LNCaP clone FGC (cell line): ENCODE data around the gene ARHGEF16.

Experiments
- DNase-seq: peaks from one replicate; pipeline ENCODE4 v3.0.0-alpha.2; 2011; ENCODE audit warnings: low read depth
- H3K4me3 ChIP-seq: 2 replicates; pipeline ENCODE4 v1.5.1; 2011; ENCODE audit warnings: mild to moderate bottlenecking, low read depth, low read length, control low read depth
- TF ChIP-seq, protein P1 (sequence below): IDR thresholded peaks from 2 replicates; pipeline ENCODE4 v1.5.1; 2012; ENCODE audit warnings: mild to moderate bottlenecking; ENCODE audit not compliant: control insufficient read depth, insufficient read depth; ENCODE audit errors: extremely low read depth

Gene ARHGEF16

GRCh38 chr1:3433076-3433475, 21.4 kb upstream of the ARHGEF16 start:
- H3K4me3 ChIP-seq = no peak overlapping the region
- TF ChIP-seq, protein P1, sequence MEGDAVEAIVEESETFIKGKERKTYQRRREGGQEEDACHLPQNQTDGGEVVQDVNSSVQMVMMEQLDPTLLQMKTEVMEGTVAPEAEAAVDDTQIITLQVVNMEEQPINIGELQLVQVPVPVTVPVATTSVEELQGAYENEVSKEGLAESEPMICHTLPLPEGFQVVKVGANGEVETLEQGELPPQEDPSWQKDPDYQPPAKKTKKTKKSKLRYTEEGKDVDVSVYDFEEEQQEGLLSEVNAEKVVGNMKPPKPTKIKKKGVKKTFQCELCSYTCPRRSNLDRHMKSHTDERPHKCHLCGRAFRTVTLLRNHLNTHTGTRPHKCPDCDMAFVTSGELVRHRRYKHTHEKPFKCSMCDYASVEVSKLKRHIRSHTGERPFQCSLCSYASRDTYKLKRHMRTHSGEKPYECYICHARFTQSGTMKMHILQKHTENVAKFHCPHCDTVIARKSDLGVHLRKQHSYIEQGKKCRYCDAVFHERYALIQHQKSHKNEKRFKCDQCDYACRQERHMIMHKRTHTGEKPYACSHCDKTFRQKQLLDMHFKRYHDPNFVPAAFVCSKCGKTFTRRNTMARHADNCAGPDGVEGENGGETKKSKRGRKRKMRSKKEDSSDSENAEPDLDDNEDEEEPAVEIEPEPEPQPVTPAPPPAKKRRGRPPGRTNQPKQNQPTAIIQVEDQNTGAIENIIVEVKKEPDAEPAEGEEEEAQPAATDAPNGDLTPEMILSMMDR = no peak
- DNase-seq = no peak

DNA sequence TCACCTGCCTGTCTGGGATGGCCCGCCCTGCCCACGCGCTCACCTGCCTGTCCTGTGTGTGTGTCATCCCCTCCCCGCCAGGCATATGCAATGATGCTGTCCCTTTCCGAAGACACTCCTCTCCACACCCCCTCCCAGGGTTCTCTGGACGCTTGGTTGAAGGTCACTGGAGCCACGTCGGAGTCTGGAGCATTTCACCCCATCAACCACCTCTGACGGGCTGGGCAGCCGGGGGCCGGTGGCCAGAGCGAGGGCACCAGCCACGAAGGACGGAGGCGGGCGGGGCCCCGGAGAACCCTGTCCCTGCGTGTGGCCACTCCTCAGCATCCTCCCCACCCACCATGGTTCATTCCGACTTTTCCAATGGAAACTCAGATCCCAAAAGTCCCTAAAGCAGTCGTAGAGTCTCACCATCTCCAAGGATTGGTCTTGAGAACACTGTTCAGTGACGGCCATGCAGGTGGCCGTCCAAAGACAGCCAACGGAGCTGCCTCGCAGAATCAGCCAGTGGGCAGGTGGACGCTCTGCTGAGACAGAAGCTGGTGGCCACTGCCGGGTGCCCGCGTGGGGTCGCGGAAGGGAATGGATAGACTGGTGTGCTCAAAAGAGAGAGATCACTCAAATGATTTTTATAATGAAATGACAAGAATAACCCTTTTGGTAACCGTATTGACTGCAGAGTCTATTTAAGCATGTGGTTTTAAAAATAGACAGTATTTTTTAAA, 20.7 kb upstream of the ARHGEF16 start:
- no peak overlapping the region for H3K4me3 ChIP-seq
- TF ChIP-seq, protein P1 = no peak
- DNase-seq = no peak

DNA sequence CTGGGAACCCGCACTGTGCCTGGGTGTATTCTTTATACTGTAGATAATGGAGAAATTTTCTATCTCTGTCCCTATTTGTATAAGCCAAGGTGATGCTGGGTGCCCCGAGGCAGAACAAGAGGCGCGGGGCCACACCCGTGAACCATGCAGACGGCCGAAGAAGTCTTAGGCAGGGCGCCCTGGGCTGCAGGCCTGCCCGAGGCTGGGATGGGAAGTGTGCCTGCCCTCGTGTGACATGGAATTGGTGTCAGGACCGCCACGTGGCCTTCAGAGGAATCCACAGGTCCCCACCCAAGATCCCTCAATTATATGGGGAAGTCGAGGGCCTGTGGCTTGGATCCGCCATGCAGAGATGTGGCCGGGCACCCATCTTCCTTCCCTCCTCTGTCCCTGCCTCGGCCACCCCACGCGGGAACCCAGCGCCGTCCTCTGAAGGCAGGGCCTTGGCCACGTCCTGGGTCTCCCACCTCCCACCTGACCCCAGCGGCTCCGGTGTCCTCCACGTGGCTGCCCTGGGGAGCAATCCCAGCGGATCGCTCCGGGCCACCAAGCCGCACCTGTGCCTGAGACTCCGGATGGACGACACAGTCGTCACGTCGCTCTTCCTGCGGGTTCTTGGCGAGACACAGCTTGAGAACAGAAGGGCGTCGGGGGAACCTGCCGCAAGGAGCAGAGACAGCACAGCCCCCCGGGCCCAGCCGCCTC, 19.9 kb upstream of the ARHGEF16 start:
- no peak overlapping the region for H3K4me3 ChIP-seq
- TF ChIP-seq, protein P1 = no peak
- no peak for DNase-seq

DNA sequence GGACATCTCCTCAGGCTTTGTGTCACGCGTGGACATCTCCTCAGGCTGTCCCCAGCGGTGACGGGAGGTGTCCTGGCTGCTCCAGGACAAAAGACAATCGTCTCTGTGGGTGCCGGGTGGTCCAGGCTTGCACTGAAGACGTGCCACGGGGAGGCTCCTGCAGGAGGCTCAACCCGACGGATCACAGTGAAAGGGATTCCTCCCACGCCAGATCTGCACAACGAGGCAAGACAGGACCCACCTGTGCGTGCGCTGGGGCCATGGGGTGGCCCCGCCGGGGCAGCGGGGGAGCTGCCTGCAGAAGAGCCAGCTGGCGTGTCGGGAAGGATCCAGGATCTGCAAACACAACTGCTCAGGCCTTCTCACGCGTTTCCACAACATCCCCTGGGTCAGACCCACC, 18.8 kb upstream of the ARHGEF16 start:
- DNase-seq = no peak
- H3K4me3 ChIP-seq = no peak overlapping the region
- TF ChIP-seq, protein P1 = no peak

DNA sequence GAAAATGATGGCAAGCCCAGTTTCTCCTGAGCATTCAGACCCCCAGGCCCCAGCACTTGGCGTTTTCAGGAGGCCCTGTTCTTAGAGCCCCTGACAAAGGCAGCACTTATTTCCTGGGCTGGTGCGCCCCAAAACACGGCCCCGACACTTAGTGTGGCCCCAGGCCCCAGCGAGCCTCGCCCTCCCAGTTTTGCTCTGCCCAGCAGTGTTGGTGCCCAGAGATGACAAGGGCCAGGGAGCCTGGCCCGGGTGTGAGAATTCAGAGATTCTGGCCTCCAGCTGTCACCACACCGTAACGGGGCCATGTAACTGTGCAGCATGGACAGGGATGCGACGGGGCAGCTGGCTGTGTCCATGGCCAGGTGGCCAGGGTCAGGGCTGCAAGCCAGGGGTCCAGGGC, 18.0 kb upstream of the ARHGEF16 start:
- TF ChIP-seq, protein P1 = no peak
- DNase-seq = no peak
- H3K4me3 ChIP-seq = no peak overlapping the region

DNA sequence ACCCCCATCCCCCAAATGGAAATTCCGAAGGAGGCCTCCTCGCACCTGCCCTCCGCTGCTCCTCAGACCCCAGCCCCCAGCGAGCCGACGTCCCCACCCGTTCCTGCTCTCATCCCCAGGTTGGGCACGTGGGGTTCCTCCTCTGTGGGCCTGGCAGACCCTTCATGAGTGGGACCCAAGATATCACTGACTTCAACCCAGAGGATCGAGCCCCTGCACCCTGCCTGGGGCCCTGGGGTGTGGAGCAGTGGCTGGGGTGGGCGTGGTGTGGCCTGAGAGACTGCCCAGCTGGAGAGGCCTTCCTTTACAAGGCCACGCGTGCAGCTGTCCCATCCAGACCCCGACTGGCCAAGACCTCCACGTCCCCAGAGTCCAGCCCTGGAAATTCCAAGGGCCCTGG, 17.6 kb upstream of the ARHGEF16 start:
- DNase-seq = no peak
- TF ChIP-seq, protein P1 = no peak
- no peak overlapping the region for H3K4me3 ChIP-seq
